ENCODE measurements around the gene PLEKHA5.
A peak's percentile ranks its signal among the peaks of the same experiment; 100 is the strongest.

The PLEKHA5 gene

GRCh38 chr12:19171731-19172130, 42.2 kb downstream of the PLEKHA5 start:
- no peak overlapping the region for H3K4me3 ChIP-seq (ENCODE audit: low read length)
- DNase-seq (ENCODE audit: low read depth) = peak; percentile 28
- no peak for TF ChIP-seq CTCF (IDR thresholded peaks at IDR 0.05; ENCODE audit: insufficient read depth, low read depth, low read length, missing control alignments)

GRCh38 chr12:19177754-19178153, 48.2 kb downstream of the PLEKHA5 start:
- no peak for TF ChIP-seq CTCF (IDR thresholded peaks at IDR 0.05; ENCODE audit: insufficient read depth, low read depth, low read length, missing control alignments)
- DNase-seq (ENCODE audit: low read depth) = peak; percentile 7
- H3K4me3 ChIP-seq (ENCODE audit: low read length) = no peak overlapping the region

GRCh38 chr12:19179986-19180385, 50.5 kb downstream of the PLEKHA5 start:
- no peak for DNase-seq (ENCODE audit: low read depth)
- H3K4me3 ChIP-seq (ENCODE audit: low read length) = no peak overlapping the region
- no peak for TF ChIP-seq CTCF (IDR thresholded peaks at IDR 0.05; ENCODE audit: insufficient read depth, low read depth, low read length, missing control alignments)

- DNase-seq (ENCODE audit: low read depth) = no peak
- no peak for TF ChIP-seq CTCF (IDR thresholded peaks at IDR 0.05; ENCODE audit: insufficient read depth, low read depth, low read length, missing control alignments)
- no peak overlapping the region for H3K4me3 ChIP-seq (ENCODE audit: low read length)
Measured at GRCh38 chr12:19181666-19182426, 52.3 kb downstream of the PLEKHA5 start.

GRCh38 chr12:19183121-19183838, 53.7 kb downstream of the PLEKHA5 start:
- no peak overlapping the region for H3K4me3 ChIP-seq (ENCODE audit: low read length)
- peak; percentile 43 for TF ChIP-seq CTCF (IDR thresholded peaks at IDR 0.05; ENCODE audit: insufficient read depth, low read depth, low read length, missing control alignments)
- no peak for DNase-seq (ENCODE audit: low read depth)

- TF ChIP-seq CTCF (IDR thresholded peaks at IDR 0.05; ENCODE audit: insufficient read depth, low read depth, low read length, missing control alignments) = no peak
- DNase-seq (ENCODE audit: low read depth) = no peak
- H3K4me3 ChIP-seq (ENCODE audit: low read length) = no peak overlapping the region
Measured at GRCh38 chr12:19185262-19185929, 55.9 kb downstream of the PLEKHA5 start.
